Measurements from ENCODE around the gene DNTTIP2.

GRCh38 chr1:93900723-93901504 is 21.9 kb upstream of the DNTTIP2 start:
- TF ChIP-seq CTCF (IDR thresholded peaks at IDR 0.05; ENCODE audit: low read depth, low read length, poor library complexity, severe bottlenecking) (no peak), EZH2phosphoT487 (IDR thresholded peaks at IDR 0.05; ENCODE audit: borderline replicate concordance, low read length) (no peak)

Measured in DOHH2 (cell line).